ENCODE measurements around the gene HOXA6. TPM values are rescaled to one million over a fixed set of nuclear protein-coding genes. Genes with fewer than 3 reads are reported as not detected.

The HOXA6 gene
- polyA plus RNA-seq, 1 experiment = 0.77 TPM

GRCh38 chr7:27154901-27155815, 7.6 kb upstream of the HOXA6 start:
- CTCF ChIA-PET = interaction anchor here (0.5 to 2.2 kb wide), 3 partner anchors 11 to 473 kb away, joined by 3 to 9 read pairs (median 3); partner anchors contain the start of gene HOXA5
- POLR2A ChIA-PET = no interaction called here
- Histone ChIP-seq H3K36me3 (ENCODE audit: control insufficient read depth, insufficient read depth, low read length) (no peaks in the 10 kb centered on the region), H3K4me3 (ENCODE audit: low read depth, low read length) (peak overlapping the region; percentile 74), H3K27me3 (ENCODE audit: control insufficient read depth, insufficient read depth, low read length) (no peaks in the 10 kb centered on the region)
- no peak for TF ChIP-seq CTCF (IDR thresholded peaks at IDR 0.05; ENCODE audit: insufficient read depth, low read depth, low read length)
- DNase-seq (ENCODE audit: low read depth) = no peak

- no peak for DNase-seq (ENCODE audit: low read depth)
Measured at GRCh38 chr7:27154369-27154768, 6.8 kb upstream of the HOXA6 start.

GRCh38 chr7:27153526-27153925, 6.0 kb upstream of the HOXA6 start:
- no peak for DNase-seq (ENCODE audit: low read depth)
- POLR2A ChIA-PET = no interaction called here
- TF ChIP-seq CTCF (IDR thresholded peaks at IDR 0.05; ENCODE audit: insufficient read depth, low read depth, low read length) = no peak
- Histone ChIP-seq H3K4me3 (ENCODE audit: low read depth, low read length) (no peak overlapping the region), H3K36me3 (ENCODE audit: control insufficient read depth, insufficient read depth, low read length) (no peaks in the 10 kb centered on the region), H3K27me3 (ENCODE audit: control insufficient read depth, insufficient read depth, low read length) (no peaks in the 10 kb centered on the region)
- CTCF ChIA-PET = interaction anchor here (1.6 to 6.9 kb wide), 3 partner anchors 9 to 788 kb away, joined by 5 to 74 read pairs (median 6); partner anchors contain the start of gene HOXA5

More at GRCh38 chr7:27154369-27154768, 6.8 kb upstream of the HOXA6 start:
- no peaks in the 10 kb centered on the region for H3K36me3 ChIP-seq (ENCODE audit: control insufficient read depth, insufficient read depth, low read length)
- ChIA-PET CTCF (interaction anchor here (1.6 to 6.9 kb wide), 2 partner anchors 8 to 11 kb away, joined by 6 to 74 read pairs; partner anchors contain the start of gene HOXA5), POLR2A (no interaction called here)
- no peak overlapping the region for H3K4me3 ChIP-seq (ENCODE audit: low read depth, low read length)
- no peaks in the 10 kb centered on the region for H3K27me3 ChIP-seq (ENCODE audit: control insufficient read depth, insufficient read depth, low read length)
- no peak for TF ChIP-seq CTCF (IDR thresholded peaks at IDR 0.05; ENCODE audit: insufficient read depth, low read depth, low read length)

GRCh38 chr7:27152816-27153442, 5.4 kb upstream of the HOXA6 start:
- peak overlapping the region; percentile 3; the same call in 1 of the 2 replicates for H3K4me3 ChIP-seq (ENCODE audit: low read depth, low read length)

More at GRCh38 chr7:27152816-27153442, 5.4 kb upstream of the HOXA6 start:
- Histone ChIP-seq H3K27me3 (ENCODE audit: control insufficient read depth, insufficient read depth, low read length) (no peaks in the 10 kb centered on the region), H3K36me3 (ENCODE audit: control insufficient read depth, insufficient read depth, low read length) (no peaks in the 10 kb centered on the region)
- TF ChIP-seq CTCF (IDR thresholded peaks at IDR 0.05; ENCODE audit: insufficient read depth, low read depth, low read length) = no peak
- no peak for DNase-seq (ENCODE audit: low read depth)
- ChIA-PET POLR2A (no interaction called here), CTCF (interaction anchor here (1.4 to 6.9 kb wide), 4 partner anchors 9 to 787 kb away, joined by 5 to 74 read pairs (median 8); partner anchors contain the start of gene HOXA5)

Measured in BJ (cell line).